ENCODE data around the gene ZMYND8. TPM values are rescaled to one million over a fixed set of nuclear protein-coding genes. Genes with fewer than 3 reads are reported as not detected.

ZMYND8 gene
- total RNA-seq, 4 donors from 2014 or later: 29.7 to 42.4 (median 30.9) TPM

DNA sequence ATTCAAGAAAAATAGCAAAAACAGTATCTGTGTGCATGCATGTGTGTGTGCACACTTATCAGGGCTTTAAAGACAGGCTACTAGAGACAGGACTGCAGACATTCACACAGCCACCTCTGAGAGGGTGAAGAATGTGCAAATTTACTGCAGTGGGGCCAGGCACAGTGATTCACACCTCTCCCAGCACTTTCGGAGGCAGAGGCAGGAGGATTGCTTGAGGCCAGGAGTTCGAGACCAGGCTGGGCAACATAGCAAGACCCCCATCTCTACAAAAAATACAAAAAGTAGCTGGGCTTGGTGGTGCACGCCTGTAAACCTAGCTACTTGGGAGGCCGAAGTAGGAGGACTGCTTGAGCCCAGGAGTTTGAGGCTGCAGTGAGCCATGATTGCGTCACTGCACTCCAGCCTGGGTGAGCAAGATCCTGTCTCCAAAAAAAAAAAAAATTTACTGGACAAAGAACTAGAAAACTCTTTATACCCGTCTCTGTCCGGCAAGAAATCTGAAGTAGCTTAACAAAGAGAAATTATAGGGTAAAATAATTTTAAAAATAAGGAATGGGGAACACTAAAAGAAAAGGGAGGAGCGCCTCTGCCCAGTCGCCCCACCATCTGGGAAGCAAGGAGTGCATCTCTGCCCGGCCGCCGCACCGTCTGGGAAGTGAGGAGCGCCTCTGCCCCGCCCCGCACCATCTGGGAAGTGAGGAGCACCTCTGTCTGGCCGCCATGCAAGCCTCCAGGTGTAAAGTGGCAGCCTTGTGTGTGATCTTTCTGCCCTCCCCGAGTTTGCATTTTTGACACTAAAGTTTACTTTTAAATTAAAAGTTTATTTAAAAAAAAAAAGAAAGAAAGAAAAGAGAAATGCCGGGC is 105.1 kb downstream of the ZMYND8 start:
- Histone ChIP-seq H3K27me3 (no peaks in the 10 kb centered on the region), H3K4me3 (replicated peaks in 1 of 3) (no peak overlapping the region), H3K27ac (no peak overlapping the region), H3K36me3 (peaks cover 15 to 19% of the 10 kb centered on the region in 2 donors), H3K9me3 (no peaks in the 10 kb centered on the region), H3K4me1 (peaks cover 0 to 7% of the 10 kb centered on the region in 2 donors)
- 95% methylated on average over 19 of the region's 19 CpGs for WGBS, 2 donors
- TF ChIP-seq POLR2A (IDR thresholded peaks at IDR 0.05): no peak
- TF ChIP-seq, protein P1, sequence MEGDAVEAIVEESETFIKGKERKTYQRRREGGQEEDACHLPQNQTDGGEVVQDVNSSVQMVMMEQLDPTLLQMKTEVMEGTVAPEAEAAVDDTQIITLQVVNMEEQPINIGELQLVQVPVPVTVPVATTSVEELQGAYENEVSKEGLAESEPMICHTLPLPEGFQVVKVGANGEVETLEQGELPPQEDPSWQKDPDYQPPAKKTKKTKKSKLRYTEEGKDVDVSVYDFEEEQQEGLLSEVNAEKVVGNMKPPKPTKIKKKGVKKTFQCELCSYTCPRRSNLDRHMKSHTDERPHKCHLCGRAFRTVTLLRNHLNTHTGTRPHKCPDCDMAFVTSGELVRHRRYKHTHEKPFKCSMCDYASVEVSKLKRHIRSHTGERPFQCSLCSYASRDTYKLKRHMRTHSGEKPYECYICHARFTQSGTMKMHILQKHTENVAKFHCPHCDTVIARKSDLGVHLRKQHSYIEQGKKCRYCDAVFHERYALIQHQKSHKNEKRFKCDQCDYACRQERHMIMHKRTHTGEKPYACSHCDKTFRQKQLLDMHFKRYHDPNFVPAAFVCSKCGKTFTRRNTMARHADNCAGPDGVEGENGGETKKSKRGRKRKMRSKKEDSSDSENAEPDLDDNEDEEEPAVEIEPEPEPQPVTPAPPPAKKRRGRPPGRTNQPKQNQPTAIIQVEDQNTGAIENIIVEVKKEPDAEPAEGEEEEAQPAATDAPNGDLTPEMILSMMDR (IDR thresholded peaks at IDR 0.05): no peak
- no peak for DNase-seq
- intact Hi-C loops (cut with DNase I): no loop called here

DNA sequence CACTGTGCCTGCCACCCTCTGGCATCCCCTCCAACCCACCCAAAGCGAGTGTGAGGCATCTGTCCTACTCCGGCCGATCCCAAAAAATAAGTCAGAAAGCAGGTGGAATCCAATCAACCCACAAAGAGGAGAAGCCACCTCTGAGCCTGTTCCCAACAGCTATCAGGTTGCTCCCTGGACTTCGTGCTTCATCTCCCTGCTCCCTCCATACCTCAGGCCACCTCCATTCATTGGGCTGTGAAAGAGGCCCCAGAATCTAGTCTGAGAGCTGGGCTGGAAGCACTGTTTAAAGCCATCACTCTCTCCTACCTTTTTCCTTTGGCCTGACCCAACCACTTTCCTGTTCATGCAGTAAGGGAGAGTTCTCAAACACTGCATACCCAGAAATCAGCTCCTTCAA is 106.1 kb downstream of the ZMYND8 start:
- Histone ChIP-seq H3K4me3 (replicated peaks in 1 of 3) (no peak overlapping the region), H3K9me3 (no peaks in the 10 kb centered on the region), H3K4me1 (peaks cover 0 to 7% of the 10 kb centered on the region in 2 donors), H3K27ac (no peak overlapping the region), H3K27me3 (no peaks in the 10 kb centered on the region), H3K36me3 (peaks cover 23 to 24% of the 10 kb centered on the region in 2 donors)
- intact Hi-C loops (cut with DNase I): no loop called here
- WGBS, 2 donors: 96 to 100% methylated on average over 4 of the region's 4 CpGs
- DNase-seq: no peak
- TF ChIP-seq POLR2A (IDR thresholded peaks at IDR 0.05): no peak
- TF ChIP-seq, protein P1 (IDR thresholded peaks at IDR 0.05): no peak

DNA sequence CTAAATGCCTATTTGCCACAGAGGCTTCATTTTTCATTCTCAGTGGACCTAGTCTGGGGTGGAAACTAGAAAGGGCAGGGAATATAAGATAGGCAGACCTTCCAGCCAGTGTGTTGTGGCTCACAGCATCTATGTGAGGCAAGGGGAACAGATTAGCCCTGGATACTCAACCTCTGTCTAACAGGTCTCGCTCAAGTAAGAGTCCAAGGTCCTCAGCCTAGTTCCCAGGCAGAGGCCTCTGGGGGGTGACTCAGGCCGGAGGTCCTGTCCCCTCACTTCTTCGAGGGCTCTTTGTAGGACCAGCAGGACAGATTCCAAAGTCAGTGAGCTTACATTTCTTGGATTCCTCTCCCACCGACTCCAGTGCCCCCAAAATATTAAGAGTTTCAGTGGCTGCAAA is 106.6 kb downstream of the ZMYND8 start:
- no peak overlapping the region for H3K27ac ChIP-seq
- H3K36me3 ChIP-seq: peaks cover 23 to 26% of the 10 kb centered on the region in 2 donors
- TF ChIP-seq POLR2A (IDR thresholded peaks at IDR 0.05): no peak
- TF ChIP-seq, protein P1 (IDR thresholded peaks at IDR 0.05): no peak
- H3K9me3 ChIP-seq: no peaks in the 10 kb centered on the region
- peaks cover 0 to 7% of the 10 kb centered on the region in 2 donors for H3K4me1 ChIP-seq
- H3K27me3 ChIP-seq: no peaks in the 10 kb centered on the region
- WGBS, 2 donors: 74 to 87% methylated on average over 4 of the region's 4 CpGs
- no peak overlapping the region for H3K4me3 ChIP-seq (replicated peaks in 1 of 3)
- intact Hi-C loops (cut with DNase I): no loop called here
- DNase-seq: no peak

DNA sequence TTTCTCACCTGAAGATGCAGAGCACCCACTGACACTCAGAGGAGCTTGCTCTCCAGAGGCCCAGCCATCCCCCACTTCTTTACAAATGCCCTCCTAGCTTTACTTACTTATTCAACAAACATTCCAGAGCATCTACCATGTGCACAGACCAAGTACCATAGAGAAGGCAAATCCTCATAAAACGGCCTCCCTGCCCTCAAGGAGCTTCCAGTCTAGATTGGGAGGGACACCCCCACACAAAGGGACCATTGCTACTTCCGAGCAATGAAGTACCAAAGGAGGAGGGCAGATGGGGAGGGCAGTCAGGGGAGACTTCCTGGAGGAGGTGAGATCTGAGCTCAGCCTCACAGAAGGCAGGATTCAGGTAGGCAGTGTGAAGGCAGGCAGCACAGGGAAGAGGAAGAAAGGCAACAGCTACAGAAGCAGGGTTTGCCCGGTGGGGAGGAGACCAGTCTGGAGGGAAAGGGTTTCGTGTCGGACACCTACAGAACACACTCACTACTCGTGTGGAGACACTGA is 108.0 kb downstream of the ZMYND8 start:
- no peak overlapping the region for H3K4me3 ChIP-seq (replicated peaks in 1 of 3)
- no peaks in the 10 kb centered on the region for H3K27me3 ChIP-seq
- 91 to 96% methylated on average over 6 of the region's 6 CpGs for WGBS, 2 donors
- no peaks in the 10 kb centered on the region for H3K9me3 ChIP-seq
- intact Hi-C loops (cut with DNase I): no loop called here
- H3K36me3 ChIP-seq: peaks cover 23 to 26% of the 10 kb centered on the region in 2 donors
- peaks cover 0 to 3% of the 10 kb centered on the region in 2 donors for H3K4me1 ChIP-seq
- no peak for DNase-seq
- TF ChIP-seq, protein P1 (IDR thresholded peaks at IDR 0.05): no peak
- no peak for TF ChIP-seq POLR2A (IDR thresholded peaks at IDR 0.05)
- H3K27ac ChIP-seq: no peak overlapping the region

DNA sequence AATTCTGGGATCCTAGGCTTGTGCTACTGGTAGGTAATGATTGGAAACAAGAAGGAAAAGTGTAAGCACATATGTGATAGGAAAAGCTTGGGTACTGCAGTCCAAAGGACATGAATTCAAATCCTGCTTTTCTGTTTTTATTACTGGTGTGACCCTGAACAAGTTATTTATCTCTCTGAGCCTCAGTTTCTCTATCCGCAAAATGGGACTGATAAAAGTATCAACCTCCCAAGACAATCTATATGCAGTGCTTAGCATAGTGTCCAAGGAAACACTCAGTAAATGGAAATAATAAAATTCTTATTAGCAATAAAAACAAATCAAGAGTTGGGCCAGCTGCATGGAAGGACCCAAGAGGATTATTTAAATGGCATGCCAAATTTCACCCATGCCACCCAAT is 108.5 kb downstream of the ZMYND8 start:
- DNase-seq: no peak
- H3K27me3 ChIP-seq: no peaks in the 10 kb centered on the region
- peaks cover 0 to under 1% of the 10 kb centered on the region in 2 donors for H3K4me1 ChIP-seq
- H3K4me3 ChIP-seq (replicated peaks in 1 of 3): no peak overlapping the region
- intact Hi-C loops (cut with DNase I): no loop called here
- H3K9me3 ChIP-seq: no peaks in the 10 kb centered on the region
- TF ChIP-seq, protein P1 (IDR thresholded peaks at IDR 0.05): no peak
- TF ChIP-seq POLR2A (IDR thresholded peaks at IDR 0.05): no peak
- 94 to 100% methylated on average over 1 of the region's 1 CpG for WGBS, 2 donors
- H3K36me3 ChIP-seq: peaks cover 23 to 26% of the 10 kb centered on the region in 2 donors
- no peak overlapping the region for H3K27ac ChIP-seq

Measured in thyroid gland (tissue), 4 donors.